GM12874 (cell line): Measurements from ENCODE around the gene FBXO44.

Experiments used
- TF ChIP-seq, protein P1 (sequence below): IDR thresholded peaks from 2 replicates; pipeline ENCODE4 v1.5.1; 2011; ENCODE audit warnings: low read depth, mild to moderate bottlenecking, control low read depth, low read length, moderate library complexity; ENCODE audit not compliant: insufficient read depth

Gene FBXO44

DNA sequence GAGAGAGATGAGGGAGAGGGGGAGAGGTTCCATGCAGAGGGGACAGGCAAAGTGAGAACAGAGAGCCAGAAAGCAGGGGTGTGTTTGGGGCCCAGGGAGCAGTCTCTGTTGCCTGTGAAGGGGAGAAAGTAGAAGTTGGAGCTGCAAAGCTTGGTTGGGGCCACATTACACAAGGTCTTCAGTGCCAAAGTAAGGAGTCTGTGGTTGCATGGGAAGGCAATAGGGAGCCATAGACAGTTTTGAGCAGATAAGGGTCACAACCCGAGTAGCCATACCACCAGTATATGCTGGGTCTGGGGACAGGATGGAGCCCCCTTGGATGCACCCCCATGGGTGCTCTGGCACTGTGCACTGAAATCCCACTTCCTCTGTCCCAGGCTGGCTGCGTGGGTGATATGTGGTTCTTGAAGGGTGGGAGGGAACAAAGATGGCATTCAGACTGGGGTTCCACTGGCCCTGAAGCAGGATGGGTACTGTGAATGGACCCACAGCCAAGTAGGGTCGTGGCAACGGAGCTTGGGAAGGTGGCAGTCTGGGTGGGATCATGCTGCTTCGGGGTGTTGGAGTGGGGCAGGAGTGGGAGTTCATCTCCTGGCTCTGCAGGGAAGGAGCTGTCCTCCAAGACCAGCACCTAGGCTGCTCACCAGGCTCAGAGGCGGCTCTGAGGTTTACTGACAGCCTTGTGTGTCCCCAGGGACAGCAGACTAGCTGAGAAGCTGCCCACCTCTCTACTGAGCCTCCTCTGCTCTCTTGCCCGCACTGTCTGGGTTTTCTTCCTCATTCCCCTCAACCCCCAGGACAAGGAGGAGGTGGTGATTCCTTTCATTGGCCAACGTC, 48.9 kb downstream of the FBXO44 start:
- TF ChIP-seq, protein P1, sequence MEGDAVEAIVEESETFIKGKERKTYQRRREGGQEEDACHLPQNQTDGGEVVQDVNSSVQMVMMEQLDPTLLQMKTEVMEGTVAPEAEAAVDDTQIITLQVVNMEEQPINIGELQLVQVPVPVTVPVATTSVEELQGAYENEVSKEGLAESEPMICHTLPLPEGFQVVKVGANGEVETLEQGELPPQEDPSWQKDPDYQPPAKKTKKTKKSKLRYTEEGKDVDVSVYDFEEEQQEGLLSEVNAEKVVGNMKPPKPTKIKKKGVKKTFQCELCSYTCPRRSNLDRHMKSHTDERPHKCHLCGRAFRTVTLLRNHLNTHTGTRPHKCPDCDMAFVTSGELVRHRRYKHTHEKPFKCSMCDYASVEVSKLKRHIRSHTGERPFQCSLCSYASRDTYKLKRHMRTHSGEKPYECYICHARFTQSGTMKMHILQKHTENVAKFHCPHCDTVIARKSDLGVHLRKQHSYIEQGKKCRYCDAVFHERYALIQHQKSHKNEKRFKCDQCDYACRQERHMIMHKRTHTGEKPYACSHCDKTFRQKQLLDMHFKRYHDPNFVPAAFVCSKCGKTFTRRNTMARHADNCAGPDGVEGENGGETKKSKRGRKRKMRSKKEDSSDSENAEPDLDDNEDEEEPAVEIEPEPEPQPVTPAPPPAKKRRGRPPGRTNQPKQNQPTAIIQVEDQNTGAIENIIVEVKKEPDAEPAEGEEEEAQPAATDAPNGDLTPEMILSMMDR, result no peak

DNA sequence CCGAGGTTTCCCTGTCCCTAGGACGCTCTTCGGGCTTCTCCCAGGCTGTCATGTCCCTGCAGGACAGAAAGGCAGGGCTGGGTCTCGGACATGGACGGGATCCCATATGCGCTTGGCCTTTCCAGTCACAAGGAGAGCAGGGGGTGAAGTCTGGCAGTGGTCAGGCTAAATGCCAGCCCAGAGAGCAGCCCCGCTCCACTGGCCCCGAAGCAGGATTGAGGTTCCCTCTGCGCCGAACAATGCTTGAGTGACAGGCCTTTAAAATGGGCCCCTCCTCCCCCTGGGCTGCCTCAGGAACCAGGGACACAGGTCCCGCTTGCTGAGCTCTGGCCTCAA, 49.5 kb downstream of the FBXO44 start:
- TF ChIP-seq, protein P1, result no peak

- TF ChIP-seq, protein P1, result no peak
These were observed 50.2 kb downstream of the FBXO44 start for GRCh38 chr1:11704691-11705475.

GRCh38 chr1:11705596-11705995, 50.9 kb downstream of the FBXO44 start:
- TF ChIP-seq, protein P1, result no peak

- TF ChIP-seq, protein P1, result no peak
These were observed 51.6 kb downstream of the FBXO44 start for GRCh38 chr1:11706292-11706691.

GRCh38 chr1:11707621-11708276, 53.1 kb downstream of the FBXO44 start:
- TF ChIP-seq, protein P1, result no peak
